ENCODE data around the gene RAD21L1. TPM values are rescaled to one million over a fixed set of nuclear protein-coding genes. Genes with fewer than 3 reads are reported as not detected.

Gene RAD21L1
- total and polyA plus RNA-seq, 2 experiments from 2014 or later, result not detected

DNA sequence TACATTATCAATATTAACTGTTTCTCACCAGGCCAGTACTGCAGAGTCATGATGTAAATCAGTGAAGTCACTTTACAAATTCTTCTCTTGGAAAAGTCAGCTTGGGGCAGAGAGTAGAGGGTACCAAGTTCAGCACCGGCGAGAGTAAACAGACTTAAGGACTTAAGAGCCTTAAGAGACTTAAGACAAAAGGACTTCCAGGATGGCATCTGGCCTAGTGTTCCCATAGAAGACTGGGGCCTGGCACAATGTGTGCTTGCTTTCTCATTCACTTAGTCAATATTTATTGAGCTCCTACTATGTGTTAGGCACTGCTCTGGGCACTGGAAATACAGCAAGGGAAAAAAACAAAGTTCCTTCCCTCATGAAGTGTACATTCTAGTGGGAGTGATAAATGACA is 38.9 kb downstream of the RAD21L1 start:
- DNase-seq (ENCODE audit: low spot score), result no peak
- H3K9me2 ChIP-seq (replicated peaks; ENCODE audit: insufficient read depth), result no peaks in the 10 kb centered on the region
- peaks cover 7% of the 10 kb centered on the region for H3K4me1 ChIP-seq (ENCODE audit: insufficient read depth)
- WGBS (ENCODE audit: low lambda C conversion rate, missing lambda C conversion rate), result 52% methylated on average over 2 of the region's 2 CpGs
- no peaks in the 10 kb centered on the region for H3K9me3 ChIP-seq (ENCODE audit: low read depth)
- H3K4me2 ChIP-seq, result no peak overlapping the region
- H2AFZ ChIP-seq, result no peak overlapping the region
- no peaks in the 10 kb centered on the region for H4K20me1 ChIP-seq (ENCODE audit: insufficient read depth, poor library complexity, severe bottlenecking)
- H3K4me3 ChIP-seq, result no peak overlapping the region
- TF ChIP-seq, protein P1, sequence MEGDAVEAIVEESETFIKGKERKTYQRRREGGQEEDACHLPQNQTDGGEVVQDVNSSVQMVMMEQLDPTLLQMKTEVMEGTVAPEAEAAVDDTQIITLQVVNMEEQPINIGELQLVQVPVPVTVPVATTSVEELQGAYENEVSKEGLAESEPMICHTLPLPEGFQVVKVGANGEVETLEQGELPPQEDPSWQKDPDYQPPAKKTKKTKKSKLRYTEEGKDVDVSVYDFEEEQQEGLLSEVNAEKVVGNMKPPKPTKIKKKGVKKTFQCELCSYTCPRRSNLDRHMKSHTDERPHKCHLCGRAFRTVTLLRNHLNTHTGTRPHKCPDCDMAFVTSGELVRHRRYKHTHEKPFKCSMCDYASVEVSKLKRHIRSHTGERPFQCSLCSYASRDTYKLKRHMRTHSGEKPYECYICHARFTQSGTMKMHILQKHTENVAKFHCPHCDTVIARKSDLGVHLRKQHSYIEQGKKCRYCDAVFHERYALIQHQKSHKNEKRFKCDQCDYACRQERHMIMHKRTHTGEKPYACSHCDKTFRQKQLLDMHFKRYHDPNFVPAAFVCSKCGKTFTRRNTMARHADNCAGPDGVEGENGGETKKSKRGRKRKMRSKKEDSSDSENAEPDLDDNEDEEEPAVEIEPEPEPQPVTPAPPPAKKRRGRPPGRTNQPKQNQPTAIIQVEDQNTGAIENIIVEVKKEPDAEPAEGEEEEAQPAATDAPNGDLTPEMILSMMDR (IDR thresholded peaks at IDR 0.05; ENCODE audit: poor library complexity), result no peak
- TF ChIP-seq EZH2phosphoT487 (IDR thresholded peaks at IDR 0.05; ENCODE audit: low read depth, severe bottlenecking, unreplicated experiment) (no peak), EZH2 (IDR thresholded peaks at IDR 0.05; ENCODE audit: borderline replicate concordance) (no peak)
- no peak overlapping the region for H3K27ac ChIP-seq
- peaks cover 9% of the 10 kb centered on the region for H3K27me3 ChIP-seq
- no peaks in the 10 kb centered on the region for H3K36me3 ChIP-seq (replicated peaks; ENCODE audit: insufficient read depth, low read depth)
- no peaks in the 10 kb centered on the region for H3K79me2 ChIP-seq

DNA sequence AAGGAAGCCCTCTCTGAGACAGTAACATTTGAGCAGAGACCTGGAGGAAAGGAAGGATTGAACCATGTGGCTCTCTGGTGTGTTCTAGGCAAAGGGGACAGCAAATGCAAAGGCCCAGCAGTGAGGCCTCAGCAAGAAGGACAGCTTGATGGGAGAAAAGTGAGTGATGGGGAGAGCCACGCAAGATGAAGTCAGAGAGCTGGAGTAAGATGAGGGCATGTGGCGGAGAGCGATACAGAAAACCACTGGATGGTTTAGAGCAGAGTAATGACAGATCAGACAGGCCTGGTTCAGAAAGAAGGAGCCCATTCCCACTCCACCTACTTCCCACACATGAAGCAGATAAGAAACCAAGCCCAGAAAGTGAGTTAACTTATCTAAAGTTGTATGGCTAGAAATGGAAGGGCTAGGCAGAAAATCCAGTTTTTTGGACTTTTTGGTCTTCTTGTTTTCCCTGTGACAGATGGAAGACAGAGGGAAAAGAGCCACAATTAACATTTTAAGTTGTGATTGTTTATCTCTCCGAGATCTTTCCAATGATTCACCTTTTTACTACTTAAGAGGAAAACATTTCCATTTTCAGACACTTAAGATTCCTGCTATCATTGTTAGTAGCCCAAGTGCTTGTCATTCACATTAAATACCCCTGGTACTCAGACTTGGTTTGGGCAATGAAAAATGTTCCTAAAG is 39.5 kb downstream of the RAD21L1 start:
- Histone ChIP-seq H3K27ac (peak overlapping the region; percentile 31), H3K79me2 (no peaks in the 10 kb centered on the region), H3K27me3 (peaks cover 7% of the 10 kb centered on the region), H4K20me1 (ENCODE audit: insufficient read depth, poor library complexity, severe bottlenecking) (no peaks in the 10 kb centered on the region), H3K9me2 (replicated peaks; ENCODE audit: insufficient read depth) (no peaks in the 10 kb centered on the region), H3K36me3 (replicated peaks; ENCODE audit: insufficient read depth, low read depth) (no peaks in the 10 kb centered on the region), H2AFZ (peak overlapping the region; percentile 49), H3K4me2 (peak overlapping the region; percentile 94), H3K4me1 (ENCODE audit: insufficient read depth) (peaks cover 7% of the 10 kb centered on the region), H3K9me3 (ENCODE audit: low read depth) (no peaks in the 10 kb centered on the region), H3K4me3 (peak overlapping the region; percentile 43)
- TF ChIP-seq, protein P1 (IDR thresholded peaks at IDR 0.05; ENCODE audit: poor library complexity), result no peak
- TF ChIP-seq EZH2 (IDR thresholded peaks at IDR 0.05; ENCODE audit: borderline replicate concordance) (no peak), EZH2phosphoT487 (IDR thresholded peaks at IDR 0.05; ENCODE audit: low read depth, severe bottlenecking, unreplicated experiment) (no peak)
- DNase-seq (ENCODE audit: low spot score), result no peak
- 90% methylated on average over 4 of the region's 4 CpGs for WGBS (ENCODE audit: low lambda C conversion rate, missing lambda C conversion rate)

DNA sequence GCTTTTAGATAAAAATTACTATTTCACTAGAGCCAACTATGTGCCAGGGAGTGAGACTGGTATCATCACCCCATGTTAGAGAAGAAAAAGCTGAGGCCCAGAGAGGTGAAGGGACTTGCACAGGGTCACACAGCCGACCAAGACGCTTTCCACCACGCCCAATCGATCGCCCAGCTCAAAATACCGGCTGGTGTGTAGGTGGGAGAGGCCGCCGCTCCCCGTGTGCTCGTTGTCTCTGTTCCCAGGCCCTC is 40.0 kb downstream of the RAD21L1 start:
- Histone ChIP-seq H3K36me3 (replicated peaks; ENCODE audit: insufficient read depth, low read depth) (no peaks in the 10 kb centered on the region), H3K79me2 (no peaks in the 10 kb centered on the region), H3K4me2 (peak overlapping the region; percentile 94), H3K9me3 (ENCODE audit: low read depth) (no peaks in the 10 kb centered on the region), H3K4me1 (ENCODE audit: insufficient read depth) (peaks cover 7% of the 10 kb centered on the region), H3K27ac (peak overlapping the region; percentile 31), H3K27me3 (peaks cover 3% of the 10 kb centered on the region), H3K9me2 (replicated peaks; ENCODE audit: insufficient read depth) (no peaks in the 10 kb centered on the region), H3K4me3 (peak overlapping the region; percentile 43), H2AFZ (peak overlapping the region; percentile 49), H4K20me1 (ENCODE audit: insufficient read depth, poor library complexity, severe bottlenecking) (no peaks in the 10 kb centered on the region)
- no peak for DNase-seq (ENCODE audit: low spot score)
- TF ChIP-seq EZH2 (IDR thresholded peaks at IDR 0.05; ENCODE audit: borderline replicate concordance) (no peak), EZH2phosphoT487 (IDR thresholded peaks at IDR 0.05; ENCODE audit: low read depth, severe bottlenecking, unreplicated experiment) (no peak)
- TF ChIP-seq, protein P1 (IDR thresholded peaks at IDR 0.05; ENCODE audit: poor library complexity), result no peak
- WGBS (ENCODE audit: low lambda C conversion rate, missing lambda C conversion rate), result 1% methylated on average over 10 of the region's 10 CpGs
